HG03103 (cell line): ENCODE measurements around the gene MAD2L1BP.

Experiments
- ATAC-seq: cut with Tn5 transposase; IDR thresholded peaks from one replicate; pipeline ENCODE4 v1.9.1; 2021; ENCODE audit warnings: low read depth; ENCODE audit not compliant: unreplicated experiment

MAD2L1BP gene

GRCh38 chr6:43680308-43681200 is 44.9 kb downstream of the MAD2L1BP start:
- no peak for ATAC-seq

DNA sequence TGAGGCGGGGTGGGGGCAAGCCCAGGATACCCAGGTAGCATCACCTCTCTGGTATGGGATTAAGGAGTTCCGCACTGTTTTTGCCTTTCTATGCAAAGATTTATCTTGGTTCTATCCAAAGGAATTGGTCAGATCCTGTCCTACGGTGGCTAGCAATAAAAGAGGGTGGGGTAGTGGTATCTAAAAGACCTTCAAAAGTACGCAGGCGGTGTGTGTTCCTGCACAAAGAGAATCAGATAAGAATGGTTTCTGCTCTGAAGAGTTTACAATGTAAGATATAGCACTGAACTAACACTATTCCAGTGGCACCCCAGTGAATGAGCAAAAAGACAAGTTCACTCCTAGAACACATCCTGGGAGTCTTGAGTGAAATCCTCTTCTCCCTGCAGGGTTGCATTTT is 45.7 kb downstream of the MAD2L1BP start:
- ATAC-seq: no peak

- ATAC-seq: no peak
Measured at GRCh38 chr6:43682724-43683429, 47.2 kb downstream of the MAD2L1BP start.

DNA sequence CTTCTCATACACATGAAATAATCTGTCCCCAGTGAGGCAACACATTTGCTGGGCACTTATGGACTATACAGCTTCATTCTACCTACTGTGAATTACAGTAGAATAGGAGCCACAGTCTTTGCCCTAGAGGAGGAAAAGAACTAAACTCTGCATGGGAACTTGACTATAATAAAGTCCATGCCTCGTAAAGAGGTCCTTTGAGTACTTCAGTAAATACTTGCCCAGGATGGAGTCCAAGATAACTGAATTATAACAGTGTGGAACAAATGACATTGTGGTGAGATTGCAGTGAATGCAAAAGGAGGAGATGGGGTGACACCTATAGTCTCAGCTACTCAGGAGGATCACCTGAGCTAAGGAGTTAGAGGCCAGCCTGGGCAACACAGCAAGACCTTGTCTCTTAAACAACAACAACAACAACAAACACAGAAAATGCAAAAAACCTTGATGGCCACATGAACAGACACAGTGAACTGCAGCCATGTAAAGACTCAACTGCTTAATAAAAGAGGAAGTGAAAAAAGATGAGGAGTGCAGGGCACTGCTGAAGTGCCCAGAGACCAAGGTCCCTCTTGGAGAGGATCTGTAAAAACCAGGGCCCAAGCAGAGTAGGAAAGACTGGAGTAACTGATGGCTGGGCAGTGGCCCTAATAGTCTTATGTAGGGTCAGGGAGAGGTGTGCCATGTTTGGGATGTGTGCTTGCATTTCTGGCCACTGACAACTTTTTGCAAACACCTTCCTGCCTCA is 48.2 kb downstream of the MAD2L1BP start:
- no peak for ATAC-seq

GRCh38 chr6:43687079-43687436 is 51.4 kb downstream of the MAD2L1BP start:
- ATAC-seq: no peak

- peak; percentile 87 for ATAC-seq
Measured at GRCh38 chr6:43687437-43688347, 52.1 kb downstream of the MAD2L1BP start, which contains the start of gene MRPS18A. Gene MRPS18A, minus strand, starts transcription at chr6:43687791. Its CDS starts 12 bp downstream, at chr6:43687779.

DNA sequence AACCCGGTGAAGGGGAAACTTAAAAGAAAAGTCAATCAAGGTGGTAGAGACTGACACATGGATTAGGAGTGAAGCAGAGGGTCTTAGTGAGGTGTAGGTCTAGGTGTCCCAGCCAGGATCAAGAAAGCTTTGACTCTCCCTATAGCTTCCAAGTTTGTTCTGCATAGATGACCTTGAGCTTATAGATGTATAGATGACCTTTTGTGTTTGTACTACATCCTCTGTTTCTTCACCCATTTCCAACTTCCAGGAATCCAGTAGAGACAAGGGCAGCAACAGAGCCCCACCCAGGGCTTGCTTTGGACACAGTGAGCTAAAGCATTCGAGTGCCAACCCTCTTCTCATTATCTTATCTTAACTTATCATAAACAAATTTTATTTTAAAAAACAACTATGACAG is 53.8 kb downstream of the MAD2L1BP start:
- ATAC-seq: no peak
